IMR-90 (cell line): ENCODE results near the gene KLHDC10. TPM values are rescaled to one million over a fixed set of nuclear protein-coding genes. Genes with fewer than 3 reads are reported as not detected.
"Not testable (repeated sequence)": the region's sequence is repeated elsewhere in the genome, so short reads cannot be mapped to it uniquely, and the experiment has no call there.

ENCODE experiments used
- ATAC-seq: fragments of 200-7000 bp; cut with Tn5 transposase; 2 replicates; pipeline ENCODE4 v1.9.1; 2020; ENCODE audit warnings: low read depth, mild to moderate bottlenecking, moderate library complexity
- BruUV-seq: library from RNA; stranded (reverse); fragments of 400-500 nt; replicated peaks from 2 replicates; lab custom pipeline; 2021; lab: Mats Ljungman, UMichigan
- CTCF ChIA-PET: fragments of 300-600 bp; formaldehyde crosslinking; extraction: SDS; loops from one replicate; lab custom pipeline; 2021; ENCODE audit warnings: antibody characterized with exemption; lab: Yijun Ruan, JAX
- POLR2A ChIA-PET: fragments of 300-600 bp; sonication (Branson Sonifier 250); formaldehyde crosslinking; loops from one replicate; lab custom pipeline; 2022; ENCODE audit warnings: antibody characterized with exemption; ENCODE audit not compliant: unreplicated experiment; lab: Charles Lee
- DNase-seq: peaks from one replicate; pipeline ENCODE4 v3.0.0; 2013
- H2AFZ ChIP-seq: replicated peaks from 2 replicates; pipeline ENCODE3; 2013; ENCODE audit warnings: low read length, mild to moderate bottlenecking; ENCODE audit not compliant: poor library complexity
- H2AK5ac ChIP-seq: 2 replicates; pipeline ENCODE4 v1.6.1; 2013; ENCODE audit warnings: low read depth, low read length, inconsistent platforms
- H2AK9ac ChIP-seq: replicated peaks from 2 replicates; pipeline ENCODE3; 2013; ENCODE audit warnings: mild to moderate bottlenecking, low read depth, low read length, moderate library complexity; ENCODE audit not compliant: poor library complexity
- H2BK120ac ChIP-seq: 2 replicates; pipeline ENCODE4 v1.6.1; 2013; ENCODE audit warnings: low read depth, low read length, inconsistent platforms
- H2BK15ac ChIP-seq: 3 replicates; pipeline ENCODE4 v1.6.1; 2013; ENCODE audit warnings: low read depth, low read length, inconsistent platforms
- H2BK20ac ChIP-seq: 2 replicates; pipeline ENCODE4 v1.6.1; 2013; ENCODE audit warnings: low read depth, mild to moderate bottlenecking, inconsistent platforms, low read length, moderate library complexity
- H2BK5ac ChIP-seq: 2 replicates; pipeline ENCODE4 v1.6.1; 2013; ENCODE audit warnings: mild to moderate bottlenecking, low read depth, low read length, inconsistent platforms; ENCODE audit not compliant: poor library complexity, severe bottlenecking
- H3K14ac ChIP-seq: replicated peaks from 2 replicates; pipeline ENCODE4 v1.6.1; 2013; ENCODE audit warnings: low read depth, low read length, inconsistent platforms
- H3K18ac ChIP-seq: 2 replicates; pipeline ENCODE4 v1.6.1; 2013; ENCODE audit warnings: low read depth, low read length, control low read depth
- H3K23ac ChIP-seq: 2 replicates; pipeline ENCODE4 v1.6.1; 2013; ENCODE audit warnings: low read depth, low read length, inconsistent platforms
- H3K27ac ChIP-seq: 2 replicates; pipeline ENCODE4 v1.5.1; 2013; ENCODE audit warnings: mild to moderate bottlenecking, control low read depth, low read length; ENCODE audit not compliant: insufficient read depth
- H3K27me3 ChIP-seq: 2 replicates; pipeline ENCODE4 v1.6.1; 2013; ENCODE audit warnings: low read length; ENCODE audit not compliant: control insufficient read depth, insufficient read depth
- H3K36me3 ChIP-seq: 2 replicates; pipeline ENCODE4 v1.6.1; 2013; ENCODE audit warnings: low read length, mixed read lengths; ENCODE audit not compliant: control insufficient read depth, insufficient read depth
- H3K4ac ChIP-seq: 2 replicates; pipeline ENCODE4 v1.6.1; 2013; ENCODE audit warnings: low read depth, low read length, inconsistent platforms
- H3K4me1 ChIP-seq: 2 replicates; pipeline ENCODE4 v1.6.1; 2013; ENCODE audit warnings: low read length, mixed read lengths; ENCODE audit not compliant: control insufficient read depth, insufficient read depth
- H3K4me2 ChIP-seq: 2 replicates; pipeline ENCODE4 v1.6.1; 2013; ENCODE audit warnings: low read depth, mild to moderate bottlenecking, control low read depth, low read length, moderate library complexity
- H3K4me3 ChIP-seq: 2 replicates; pipeline ENCODE4 v1.5.1; 2013; ENCODE audit warnings: low read depth, mild to moderate bottlenecking, control low read depth, low read length, moderate library complexity; ENCODE audit not compliant: insufficient read depth
- H3K56ac ChIP-seq: 2 replicates; pipeline ENCODE4 v1.6.1; 2013; ENCODE audit warnings: low read length, inconsistent platforms; ENCODE audit not compliant: insufficient read depth; ENCODE audit errors: extremely low read depth
- H3K79me1 ChIP-seq, 2 experiments: 2 replicates each; pipeline ENCODE4 v1.6.1; 2013; ENCODE audit warnings: low read length in 2 of 2, inconsistent platforms in 1 of 2, low read depth in 1 of 2
- H3K9ac ChIP-seq: 2 replicates; pipeline ENCODE4 v1.6.1; 2013; ENCODE audit warnings: low read depth, low read length, control low read depth
- H3K9me1 ChIP-seq: 2 replicates; pipeline ENCODE4 v1.6.1; 2013; ENCODE audit warnings: low read length, inconsistent platforms; ENCODE audit not compliant: insufficient read depth
- H3K9me3 ChIP-seq: 2 replicates; pipeline ENCODE4 v1.6.1; 2013; ENCODE audit warnings: low read length; ENCODE audit not compliant: control insufficient read depth, insufficient read depth
- H4K20me1 ChIP-seq: 2 replicates; pipeline ENCODE4 v1.6.1; 2013; ENCODE audit warnings: low read length, inconsistent platforms; ENCODE audit not compliant: insufficient read depth
- H4K5ac ChIP-seq: 2 replicates; pipeline ENCODE4 v1.6.1; 2013; ENCODE audit warnings: mild to moderate bottlenecking, low read depth, low read length, control low read depth
- H4K8ac ChIP-seq, 2 experiments: 2 replicates each; pipeline ENCODE4 v1.6.1; 2013; ENCODE audit warnings: low read depth in 2 of 2, low read length in 2 of 2, control low read depth in 1 of 2, inconsistent platforms in 1 of 2
- H4K91ac ChIP-seq: 2 replicates; pipeline ENCODE4 v1.6.1; 2013; ENCODE audit warnings: low read depth, low read length, inconsistent platforms; ENCODE audit not compliant: insufficient read depth
- WGBS, 2 experiments: methylation state at CpG; one replicate each; pipeline versions ENCODE4 v1.1.5 to v1.1.7; 2013; ENCODE audit warnings: missing lambda C conversion rate in 2 of 2; ENCODE audit not compliant: insufficient read length in 1 of 2; ENCODE audit errors: extremely low coverage in 2 of 2; 5-methylcytosine and 5-hydroxymethylcytosine counted together
- dilution Hi-C: fragments of 300-500 bp; cut with HindIII; formaldehyde crosslinking; loops from one replicate; pipeline ENCODE4 v1.14.3; 2018; ENCODE audit warnings: low sequenced_read_pairs; ENCODE audit not compliant: unreplicated experiment
- in situ Hi-C: fragments of 300-500 bp; cut with MboI; formaldehyde crosslinking; loops from 3 replicates; pipeline ENCODE4 v1.14.3; 2019; ENCODE audit warnings: low sequenced_read_pairs, inconsistent platforms, mixed read lengths
- intact Hi-C: fragments of 100-400 bp; cut with micrococcal nuclease; formaldehyde crosslinking; loops from 2 replicates; pipeline ENCODE4 v1.10.0; 2022
- polyA plus RNA-seq, 3 experiments: library from polyadenylated mRNA; depleted of rRNA; stranded (reverse); fragments of >200 nt; gene quantifications; 2 replicates each; pipeline ENCODE4 v1.2.3, GENCODE V29; 2012; ENCODE audit warnings: low replicate concordance in 1 of 3
- total RNA-seq: library from RNA; depleted of rRNA; stranded (reverse); fragments of >200 nt; gene quantifications from 2 replicates; pipeline ENCODE4 v1.2.3, GENCODE V29; 2012

The KLHDC10 gene
- total and polyA plus RNA-seq, 2 of the 4 experiments (the other 2 are of a cell fraction), result 12.4 to 27.1 TPM

- ATAC-seq, CTCF ChIA-PET: not testable (repeated sequence)
Measured at GRCh38 chr7:130055198-130055597, 15.1 kb upstream of the KLHDC10 start.

More at GRCh38 chr7:130055198-130055597, 15.1 kb upstream of the KLHDC10 start:
- dilution Hi-C loops, H3K9ac ChIP-seq, H3K4ac ChIP-seq, H3K27me3 ChIP-seq, H3K4me2 ChIP-seq, H2AK5ac ChIP-seq, H2BK20ac ChIP-seq, H4K91ac ChIP-seq, H4K8ac ChIP-seq, H2BK120ac ChIP-seq, H3K56ac ChIP-seq, H3K36me3 ChIP-seq, BruUV-seq, H3K18ac ChIP-seq, H2BK15ac ChIP-seq, H3K23ac ChIP-seq, in situ Hi-C loops, H3K79me1 ChIP-seq, H2AFZ ChIP-seq, POLR2A ChIA-PET, H3K9me1 ChIP-seq, H3K9me3 ChIP-seq, H3K14ac ChIP-seq, H2BK5ac ChIP-seq, H4K20me1 ChIP-seq, H2AK9ac ChIP-seq, H3K27ac ChIP-seq, H4K5ac ChIP-seq, intact Hi-C loops, H3K4me3 ChIP-seq, DNase-seq, H3K4me1 ChIP-seq: not testable (repeated sequence)
- no CpG with 5 or more reads among the region's 8 CpGs for WGBS, 2 experiments
